ENCODE results near the gene NR1D2. TPM values are rescaled to one million over a fixed set of nuclear protein-coding genes. Genes with fewer than 3 reads are reported as not detected.

Gene NR1D2
- total RNA-seq, 1 donor from 2014 or later: 25.0 TPM

DNA sequence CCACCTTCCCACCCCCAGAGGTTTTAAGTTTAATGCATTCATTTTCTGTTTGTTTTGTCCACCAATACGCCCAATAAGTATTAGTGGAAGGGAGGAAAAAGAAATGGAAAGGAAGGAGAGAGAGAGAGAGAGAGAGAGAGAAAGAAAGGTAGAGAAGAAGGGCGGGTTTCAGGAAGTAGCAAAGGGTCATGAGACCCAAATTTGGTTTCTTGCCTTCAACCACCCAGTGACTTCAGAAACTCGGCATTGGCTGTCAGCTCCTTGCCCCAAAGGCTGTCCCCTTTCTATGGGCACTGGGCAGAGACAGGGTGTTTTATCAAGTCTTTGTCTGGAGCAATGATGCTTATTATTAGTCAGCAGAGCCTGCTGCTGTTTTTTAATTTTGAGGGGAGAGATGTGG is 13.5 kb upstream of the NR1D2 start:
- H3K27me3 Mint-ChIP-seq: no peaks in the 10 kb centered on the region
- no peak overlapping the region for H3K4me3 Mint-ChIP-seq
- ChIA-PET CTCF (no interaction called here), POLR2A (interaction anchor here (1.6 kb wide), 1 partner anchor 14 kb away, joined by 6 read pairs; the partner anchor contains the start of genes NKIRAS1 and RPL15)
- intact Hi-C loops (cut with micrococcal nuclease): no loop called here
- peaks cover 5% of the 10 kb centered on the region for H3K4me1 Mint-ChIP-seq
- no peak for TF ChIP-seq CTCF (IDR thresholded peaks at IDR 0.05)
- ATAC-seq (ENCODE audit: low read depth) (no peak), DNase-seq (no peak)
- H3K36me3 Mint-ChIP-seq (ENCODE audit: low read depth): no peaks in the 10 kb centered on the region
- no peaks in the 10 kb centered on the region for H3K9me3 Mint-ChIP-seq
- H3K27ac Mint-ChIP-seq: no peak overlapping the region

DNA sequence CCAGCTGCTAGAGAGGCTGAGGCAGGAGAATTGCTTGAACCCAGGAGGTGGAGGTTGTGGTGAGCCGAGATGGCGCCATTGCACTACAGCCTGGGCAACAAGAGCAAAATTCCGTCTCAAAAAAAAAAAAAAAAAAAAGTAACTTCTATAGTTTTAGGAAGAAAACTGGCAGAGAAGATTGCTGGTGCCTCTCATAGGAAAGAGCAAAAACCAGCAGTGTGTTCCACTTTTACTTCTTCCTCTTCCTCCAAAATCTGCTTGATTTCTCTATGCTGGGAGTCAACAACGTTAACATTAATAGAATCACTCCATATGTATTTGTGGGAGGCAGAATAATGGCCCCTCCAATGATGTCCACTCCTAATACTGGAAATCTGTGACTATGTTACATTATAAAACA is 12.5 kb upstream of the NR1D2 start:
- peaks cover 8% of the 10 kb centered on the region for H3K27me3 Mint-ChIP-seq
- H3K4me1 Mint-ChIP-seq: peaks cover 5% of the 10 kb centered on the region
- DNase-seq: no peak
- no peak for ATAC-seq (ENCODE audit: low read depth)
- TF ChIP-seq CTCF (IDR thresholded peaks at IDR 0.05): no peak
- no peaks in the 10 kb centered on the region for H3K9me3 Mint-ChIP-seq
- intact Hi-C loops (cut with micrococcal nuclease): no loop called here
- ChIA-PET POLR2A (no interaction called here), CTCF (no interaction called here)
- no peak overlapping the region for H3K27ac Mint-ChIP-seq
- H3K36me3 Mint-ChIP-seq (ENCODE audit: low read depth): no peaks in the 10 kb centered on the region
- H3K4me3 Mint-ChIP-seq: no peak overlapping the region

DNA sequence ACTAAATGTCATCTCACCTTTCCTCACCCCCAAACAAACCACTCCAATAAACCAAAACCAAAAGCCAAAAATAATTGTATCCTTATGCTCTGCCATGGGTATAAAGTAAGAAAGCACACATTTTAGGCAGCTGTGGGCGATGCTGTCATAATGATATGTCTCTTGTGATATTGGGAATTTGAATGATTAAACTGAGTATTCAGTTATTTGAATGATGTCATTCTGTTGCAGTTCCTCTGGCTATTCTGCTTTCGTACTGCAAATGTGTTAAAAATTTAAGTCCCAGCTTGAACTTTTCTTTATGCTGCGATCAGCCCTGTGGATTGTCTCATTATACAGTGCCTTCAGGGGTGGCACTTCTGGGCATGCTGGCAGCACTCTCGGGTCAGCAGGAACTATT is 10.8 kb upstream of the NR1D2 start:
- TF ChIP-seq CTCF (IDR thresholded peaks at IDR 0.05): no peak
- Mint-ChIP-seq H3K27ac (no peak overlapping the region), H3K4me1 (peaks cover 3% of the 10 kb centered on the region), H3K4me3 (no peak overlapping the region), H3K9me3 (no peaks in the 10 kb centered on the region), H3K36me3 (ENCODE audit: low read depth) (no peaks in the 10 kb centered on the region), H3K27me3 (peaks cover 8% of the 10 kb centered on the region)
- no peak for ATAC-seq (ENCODE audit: low read depth)
- ChIA-PET CTCF (no interaction called here), POLR2A (no interaction called here)
- no peak for DNase-seq
- intact Hi-C loops (cut with micrococcal nuclease): no loop called here

GRCh38 chr3:23937296-23937695 is 7.8 kb upstream of the NR1D2 start:
- H3K27me3 Mint-ChIP-seq: peaks cover 8% of the 10 kb centered on the region
- H3K36me3 Mint-ChIP-seq (ENCODE audit: low read depth): no peaks in the 10 kb centered on the region
- TF ChIP-seq CTCF (IDR thresholded peaks at IDR 0.05): no peak
- H3K4me3 Mint-ChIP-seq: no peak overlapping the region
- CTCF ChIA-PET: no interaction called here
- H3K4me1 Mint-ChIP-seq: no peaks in the 10 kb centered on the region
- intact Hi-C loops (cut with micrococcal nuclease): no loop called here
- ATAC-seq (ENCODE audit: low read depth) (no peak), DNase-seq (no peak)
- H3K9me3 Mint-ChIP-seq: no peaks in the 10 kb centered on the region
- POLR2A ChIA-PET: interaction anchor here (0.7 kb wide), 2 partner anchors 13 to 15 kb away, joined by 5 to 6 read pairs; no protein-coding TSS in a partner anchor
- no peak overlapping the region for H3K27ac Mint-ChIP-seq

DNA sequence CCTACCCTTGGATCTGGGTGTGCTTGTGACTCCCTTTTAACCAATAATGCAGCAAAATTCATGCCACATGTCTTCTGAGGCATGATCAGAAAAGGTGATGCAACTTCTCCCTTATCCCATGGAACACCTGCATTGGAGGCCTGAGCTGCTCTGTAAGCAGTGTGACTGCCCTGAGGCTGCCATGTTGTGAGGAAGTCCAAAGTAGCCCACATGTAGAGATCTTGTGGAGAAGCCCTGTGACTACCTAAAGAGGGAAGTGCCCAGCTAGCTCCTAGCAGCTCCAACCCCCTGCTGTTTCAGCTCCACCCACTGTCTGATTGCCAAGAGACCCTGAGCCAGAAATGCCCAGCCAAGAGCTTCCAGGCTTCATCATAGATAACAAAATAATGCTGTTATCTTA is 6.4 kb upstream of the NR1D2 start:
- ATAC-seq (ENCODE audit: low read depth) (no peak), DNase-seq (no peak)
- no peak for TF ChIP-seq CTCF (IDR thresholded peaks at IDR 0.05)
- Mint-ChIP-seq H3K36me3 (ENCODE audit: low read depth) (no peaks in the 10 kb centered on the region), H3K4me3 (no peak overlapping the region), H3K4me1 (no peaks in the 10 kb centered on the region), H3K27ac (no peak overlapping the region), H3K9me3 (no peaks in the 10 kb centered on the region), H3K27me3 (peaks cover 8% of the 10 kb centered on the region)
- intact Hi-C loops (cut with micrococcal nuclease): no loop called here
- ChIA-PET POLR2A (no interaction called here), CTCF (no interaction called here)
